Measurements from ENCODE around the gene PLEKHH2. TPM values are rescaled to one million over a fixed set of nuclear protein-coding genes. Genes with fewer than 3 reads are reported as not detected.
A peak's percentile ranks its signal among the peaks of the same experiment; 100 is the strongest.

The PLEKHH2 gene
- total RNA-seq, 2 donors from 2014 or later = 5.6 to 10.4 TPM

DNA sequence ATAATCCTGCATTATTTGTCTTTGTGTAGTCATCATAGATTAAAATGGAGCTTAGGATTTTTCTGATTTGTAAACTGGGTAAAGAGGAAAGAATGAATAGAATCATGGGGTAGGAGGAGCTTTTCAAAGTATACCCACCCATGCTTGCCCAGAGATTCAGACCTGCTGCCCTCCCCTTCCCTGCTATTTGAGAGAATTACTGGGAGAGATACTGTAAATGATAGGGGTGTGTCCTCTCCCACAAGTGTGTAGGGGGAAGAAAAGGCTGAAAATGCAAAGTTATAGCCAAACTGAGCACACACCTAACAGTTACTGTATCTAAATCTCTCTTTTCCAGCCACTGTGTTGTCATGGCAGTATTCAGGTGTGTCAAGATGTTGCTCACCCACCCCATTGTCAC is 115.2 kb downstream of the PLEKHH2 start:
- Histone ChIP-seq H3K4me3 (no peak overlapping the region), H3K36me3 (replicated peaks in 1 of 2; ENCODE audit: insufficient read depth in 1 of 2, low read depth in 2 of 2) (no peaks in the 10 kb centered on the region), H3K27ac (no peak overlapping the region), H3K9me3 (no peaks in the 10 kb centered on the region), H3K4me1 (no peaks in the 10 kb centered on the region), H3K27me3 (no peaks in the 10 kb centered on the region)
- TF ChIP-seq, protein P1, sequence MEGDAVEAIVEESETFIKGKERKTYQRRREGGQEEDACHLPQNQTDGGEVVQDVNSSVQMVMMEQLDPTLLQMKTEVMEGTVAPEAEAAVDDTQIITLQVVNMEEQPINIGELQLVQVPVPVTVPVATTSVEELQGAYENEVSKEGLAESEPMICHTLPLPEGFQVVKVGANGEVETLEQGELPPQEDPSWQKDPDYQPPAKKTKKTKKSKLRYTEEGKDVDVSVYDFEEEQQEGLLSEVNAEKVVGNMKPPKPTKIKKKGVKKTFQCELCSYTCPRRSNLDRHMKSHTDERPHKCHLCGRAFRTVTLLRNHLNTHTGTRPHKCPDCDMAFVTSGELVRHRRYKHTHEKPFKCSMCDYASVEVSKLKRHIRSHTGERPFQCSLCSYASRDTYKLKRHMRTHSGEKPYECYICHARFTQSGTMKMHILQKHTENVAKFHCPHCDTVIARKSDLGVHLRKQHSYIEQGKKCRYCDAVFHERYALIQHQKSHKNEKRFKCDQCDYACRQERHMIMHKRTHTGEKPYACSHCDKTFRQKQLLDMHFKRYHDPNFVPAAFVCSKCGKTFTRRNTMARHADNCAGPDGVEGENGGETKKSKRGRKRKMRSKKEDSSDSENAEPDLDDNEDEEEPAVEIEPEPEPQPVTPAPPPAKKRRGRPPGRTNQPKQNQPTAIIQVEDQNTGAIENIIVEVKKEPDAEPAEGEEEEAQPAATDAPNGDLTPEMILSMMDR (IDR thresholded peaks at IDR 0.05) = no peak
- TF ChIP-seq POLR2A (IDR thresholded peaks at IDR 0.05) = no peak
- no peak for DNase-seq
- ATAC-seq = no peak
- intact Hi-C loops (cut with DNase I) = no loop called here

DNA sequence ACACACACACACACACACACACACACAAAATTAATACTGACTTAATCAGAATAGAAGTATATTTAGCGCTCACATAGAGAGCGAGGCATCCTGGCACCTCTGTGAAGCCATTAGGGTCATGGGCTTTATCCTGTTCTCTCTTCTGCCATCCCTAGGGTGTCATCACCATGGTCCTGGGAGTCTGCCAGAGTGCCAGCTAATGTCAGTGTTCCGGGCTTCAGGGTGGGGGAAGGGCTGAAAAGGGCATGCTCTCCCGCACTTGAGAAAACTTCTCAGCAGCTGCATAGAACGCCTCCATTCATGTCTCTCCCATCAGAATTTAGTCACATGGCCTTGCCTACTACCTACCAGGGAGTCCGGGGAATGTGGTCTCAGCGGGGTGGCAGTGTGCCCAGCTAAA is 117.1 kb downstream of the PLEKHH2 start:
- Histone ChIP-seq H3K4me3 (no peak overlapping the region), H3K27me3 (no peaks in the 10 kb centered on the region), H3K4me1 (no peaks in the 10 kb centered on the region), H3K36me3 (replicated peaks in 1 of 2; ENCODE audit: insufficient read depth in 1 of 2, low read depth in 2 of 2) (no peaks in the 10 kb centered on the region), H3K9me3 (no peaks in the 10 kb centered on the region), H3K27ac (no peak overlapping the region)
- no peak for DNase-seq
- intact Hi-C loops (cut with DNase I) = no loop called here
- ATAC-seq = no peak
- TF ChIP-seq, protein P1 (IDR thresholded peaks at IDR 0.05) = no peak
- TF ChIP-seq POLR2A (IDR thresholded peaks at IDR 0.05) = no peak
- WGBS, 2 donors = 83 to 90% methylated on average over 6 to 7 of the region's 7 CpGs

DNA sequence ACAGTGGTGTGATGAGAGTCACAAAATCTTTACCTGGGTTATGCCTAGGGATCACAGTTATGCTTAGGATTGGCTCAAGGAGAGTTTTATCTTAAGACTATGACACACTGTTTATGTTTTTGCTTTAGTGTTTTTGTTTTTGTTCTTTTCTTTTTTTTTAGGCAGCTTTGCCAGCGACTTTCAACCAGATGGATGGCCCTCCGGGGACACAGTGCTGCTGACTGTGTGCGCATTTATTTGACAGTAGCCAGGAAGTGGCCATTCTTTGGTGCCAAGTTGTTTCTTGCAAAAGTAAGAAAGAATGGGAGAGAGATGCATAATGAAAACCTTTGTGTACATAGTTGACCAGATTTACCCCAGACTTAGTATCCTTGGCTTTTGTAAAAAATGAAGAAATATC is 121.7 kb downstream of the PLEKHH2 start:
- Histone ChIP-seq H3K27me3 (no peaks in the 10 kb centered on the region), H3K36me3 (replicated peaks in 1 of 2; ENCODE audit: insufficient read depth in 1 of 2, low read depth in 2 of 2) (no peaks in the 10 kb centered on the region), H3K27ac (no peak overlapping the region), H3K9me3 (no peaks in the 10 kb centered on the region), H3K4me3 (no peak overlapping the region), H3K4me1 (no peaks in the 10 kb centered on the region)
- intact Hi-C loops (cut with DNase I) = no loop called here
- no peak for TF ChIP-seq POLR2A (IDR thresholded peaks at IDR 0.05)
- ATAC-seq (no peak), DNase-seq (peak in 2 of 4 donors; percentile 20 to 22)
- WGBS, 2 donors = 62 to 81% methylated on average over 3 of the region's 3 CpGs

DNA sequence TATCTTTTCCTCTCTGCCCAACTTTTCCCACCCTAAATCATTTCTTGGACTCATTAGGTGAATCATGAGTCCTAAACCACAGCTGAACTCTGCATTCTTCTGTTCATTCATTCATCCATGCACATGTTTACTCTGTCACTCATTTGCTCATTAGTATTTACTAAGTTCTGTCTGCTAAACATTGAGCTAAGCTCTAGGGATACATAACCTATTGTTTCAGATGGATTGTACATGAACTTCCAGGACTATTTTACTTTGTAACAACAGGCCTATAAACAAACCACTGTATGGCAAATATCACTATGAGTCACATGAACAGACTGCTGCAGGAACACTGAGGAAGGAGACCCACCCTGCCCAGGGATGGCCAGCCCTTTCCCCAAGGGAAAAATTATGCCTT is 122.1 kb downstream of the PLEKHH2 start:
- no peaks in the 10 kb centered on the region for H3K27me3 ChIP-seq
- ATAC-seq (no peak), DNase-seq (no peak)
- no peaks in the 10 kb centered on the region for H3K9me3 ChIP-seq
- TF ChIP-seq POLR2A (IDR thresholded peaks at IDR 0.05) = no peak
- TF ChIP-seq, protein P1 (IDR thresholded peaks at IDR 0.05) = no peak
- intact Hi-C loops (cut with DNase I) = no loop called here
- H3K36me3 ChIP-seq (replicated peaks in 1 of 2; ENCODE audit: insufficient read depth in 1 of 2, low read depth in 2 of 2) = no peaks in the 10 kb centered on the region
- H3K4me3 ChIP-seq = no peak overlapping the region
- no peaks in the 10 kb centered on the region for H3K4me1 ChIP-seq
- H3K27ac ChIP-seq = no peak overlapping the region

DNA sequence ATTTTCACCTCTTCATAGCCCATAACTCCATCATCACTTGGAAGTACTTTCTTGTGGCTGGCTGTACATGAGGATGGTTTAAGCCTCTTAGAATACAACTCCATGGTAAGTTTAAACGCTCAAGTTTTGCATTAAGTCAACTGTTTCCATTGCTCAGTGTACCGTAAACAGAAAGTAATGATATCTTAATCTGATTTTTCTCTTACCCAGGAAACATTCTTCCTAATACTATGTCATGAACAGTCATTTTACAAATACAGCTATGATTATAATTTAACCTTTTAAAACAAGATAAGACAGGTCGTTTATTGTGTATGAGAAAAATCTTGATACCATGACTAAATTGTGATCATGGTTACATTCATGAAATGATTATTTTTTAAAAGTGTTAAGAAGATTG is 125.2 kb downstream of the PLEKHH2 start:
- DNase-seq (no peak), ATAC-seq (no peak)
- WGBS, 2 donors = 27 to 42% methylated on average over 3 of the region's 3 CpGs
- Histone ChIP-seq H3K36me3 (replicated peaks in 1 of 2; ENCODE audit: insufficient read depth in 1 of 2, low read depth in 2 of 2) (no peaks in the 10 kb centered on the region), H3K27ac (no peak overlapping the region), H3K27me3 (no peaks in the 10 kb centered on the region), H3K4me3 (no peak overlapping the region), H3K4me1 (no peaks in the 10 kb centered on the region), H3K9me3 (no peaks in the 10 kb centered on the region)
- intact Hi-C loops (cut with DNase I) = no loop called here
- TF ChIP-seq, protein P1 (IDR thresholded peaks at IDR 0.05) = no peak
- no peak for TF ChIP-seq POLR2A (IDR thresholded peaks at IDR 0.05)

Data from body of pancreas (tissue), 4 donors.